ENCODE results near the gene HSBP1L1. TPM values are rescaled to one million over a fixed set of nuclear protein-coding genes. Genes with fewer than 3 reads are reported as not detected.

The HSBP1L1 gene
- total RNA-seq, 1 donor, result 22.0 TPM

DNA sequence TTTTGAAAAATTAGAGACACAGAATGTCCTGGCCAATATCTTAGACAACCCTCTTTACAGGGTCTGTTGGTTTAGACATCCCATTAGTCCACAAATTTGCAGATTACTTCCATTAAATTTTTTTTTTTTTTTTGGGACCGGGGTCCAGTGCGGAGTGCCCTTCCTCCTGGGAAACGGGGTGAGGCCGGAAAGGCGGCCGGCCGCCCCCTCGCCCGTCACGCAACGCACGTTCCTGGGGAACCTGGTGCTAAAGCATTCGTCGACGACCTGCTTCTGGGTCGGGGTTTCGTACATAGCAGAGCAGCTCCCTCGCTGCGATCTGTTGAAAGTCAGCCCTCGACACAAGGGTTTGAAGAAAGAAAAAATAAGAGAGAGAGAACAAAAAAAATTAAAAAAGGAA is 48.3 kb downstream of the HSBP1L1 start:
- H3K4me3 ChIP-seq (ENCODE audit: low read depth, low read length), result no peak overlapping the region
- no peak for DNase-seq (ENCODE audit: low read depth)
- TF ChIP-seq, protein P1, sequence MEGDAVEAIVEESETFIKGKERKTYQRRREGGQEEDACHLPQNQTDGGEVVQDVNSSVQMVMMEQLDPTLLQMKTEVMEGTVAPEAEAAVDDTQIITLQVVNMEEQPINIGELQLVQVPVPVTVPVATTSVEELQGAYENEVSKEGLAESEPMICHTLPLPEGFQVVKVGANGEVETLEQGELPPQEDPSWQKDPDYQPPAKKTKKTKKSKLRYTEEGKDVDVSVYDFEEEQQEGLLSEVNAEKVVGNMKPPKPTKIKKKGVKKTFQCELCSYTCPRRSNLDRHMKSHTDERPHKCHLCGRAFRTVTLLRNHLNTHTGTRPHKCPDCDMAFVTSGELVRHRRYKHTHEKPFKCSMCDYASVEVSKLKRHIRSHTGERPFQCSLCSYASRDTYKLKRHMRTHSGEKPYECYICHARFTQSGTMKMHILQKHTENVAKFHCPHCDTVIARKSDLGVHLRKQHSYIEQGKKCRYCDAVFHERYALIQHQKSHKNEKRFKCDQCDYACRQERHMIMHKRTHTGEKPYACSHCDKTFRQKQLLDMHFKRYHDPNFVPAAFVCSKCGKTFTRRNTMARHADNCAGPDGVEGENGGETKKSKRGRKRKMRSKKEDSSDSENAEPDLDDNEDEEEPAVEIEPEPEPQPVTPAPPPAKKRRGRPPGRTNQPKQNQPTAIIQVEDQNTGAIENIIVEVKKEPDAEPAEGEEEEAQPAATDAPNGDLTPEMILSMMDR (IDR thresholded peaks at IDR 0.05; ENCODE audit: insufficient read depth, low read depth, low read length), result no peak

Other genes with a start within 250 kb of the HSBP1L1 start
- under 0.01 and 0.64 TPM in 2 replicates for gene KCNG2, start 166.7 kb upstream of the HSBP1L1 start, total RNA-seq
- gene SLC66A2, start 13.0 kb upstream of the HSBP1L1 start, total RNA-seq, result 23.3 and 28.3 TPM in 2 replicates
- 46.6 and 59.9 TPM in 2 replicates for gene TXNL4A, start 23.9 kb downstream of the HSBP1L1 start, total RNA-seq
- 22.5 and 27.4 TPM in 2 replicates for gene RBFA, start 69.8 kb downstream of the HSBP1L1 start, total RNA-seq
- gene ADNP2, start 144.6 kb downstream of the HSBP1L1 start, total RNA-seq, result 23.3 and 24.5 TPM in 2 replicates